ENCODE measurements around the gene VAPB. TPM values are rescaled to one million over a fixed set of nuclear protein-coding genes. Genes with fewer than 3 reads are reported as not detected.

The VAPB gene
- total RNA-seq, 1 experiment from 2014 or later, result 51.1 TPM

DNA sequence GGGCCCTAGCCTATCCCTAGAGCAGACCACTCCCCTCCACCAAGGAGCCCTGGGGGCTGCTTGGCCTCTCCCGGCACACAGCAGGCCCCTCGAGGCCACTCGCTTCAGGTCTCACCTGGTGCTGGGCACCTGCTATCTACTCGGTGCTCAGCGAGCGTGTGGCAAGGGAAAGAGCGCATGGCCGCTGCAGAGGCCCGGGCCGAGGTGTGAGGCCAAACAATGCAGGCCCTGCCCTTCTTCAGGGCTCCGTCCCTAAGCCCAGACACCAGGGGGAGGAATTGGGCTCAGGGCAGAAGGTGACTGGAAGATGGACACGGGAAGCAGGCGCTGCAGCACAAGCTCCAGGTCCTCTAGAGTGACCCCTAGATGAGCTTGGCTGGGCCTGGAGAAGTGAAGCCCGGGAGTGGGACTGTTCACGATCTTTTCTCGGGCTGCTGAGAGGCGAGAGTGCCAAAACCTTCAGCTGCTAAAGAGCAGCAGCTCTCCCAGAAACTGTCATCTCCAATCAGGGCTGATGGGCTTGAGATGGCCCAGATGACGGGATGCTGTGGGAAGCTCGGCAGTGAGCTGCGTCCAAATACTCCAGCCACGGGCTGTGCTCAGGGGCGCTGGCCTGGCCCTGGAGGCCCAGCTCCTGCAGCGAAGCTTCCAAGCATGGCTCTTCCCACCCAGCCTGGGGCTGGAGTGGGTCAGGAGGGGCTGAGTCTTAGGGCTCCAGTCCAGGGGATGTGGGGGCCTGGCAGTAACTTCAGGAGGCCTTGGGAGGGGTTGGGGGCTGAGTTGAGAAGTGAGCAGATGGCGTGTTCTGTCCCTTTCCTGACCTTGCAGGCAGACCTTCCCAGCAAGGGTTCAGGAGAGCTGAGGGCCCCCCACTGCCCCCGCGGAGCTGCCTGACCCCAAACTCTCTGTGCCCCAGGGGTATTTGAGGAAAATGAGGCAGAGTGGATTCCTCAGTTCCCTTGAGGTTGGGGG is 82.5 kb downstream of the VAPB start:
- Histone ChIP-seq H3K4me3 (replicated peaks in 1 of 2; ENCODE audit: low read depth in 1 of 2, low read length in 2 of 2) (no peak overlapping the region), H4K20me1 (ENCODE audit: insufficient read depth) (no peaks in the 10 kb centered on the region), H3K36me3 (ENCODE audit: control insufficient read depth in 1 of 2, insufficient read depth in 2 of 2, low read length in 2 of 2) (no peaks in the 10 kb centered on the region), H3K4me1 (ENCODE audit: control insufficient read depth in 1 of 2, insufficient read depth in 2 of 2, low read length in 2 of 2) (no peaks in the 10 kb centered on the region), H3K9ac (ENCODE audit: low read length) (no peak overlapping the region), H2AFZ (ENCODE audit: low read depth, low read length, poor library complexity, severe bottlenecking) (no peak overlapping the region), H3K79me2 (ENCODE audit: insufficient read depth, low read length) (no peaks in the 10 kb centered on the region), H3K9me3 (ENCODE audit: control insufficient read depth in 1 of 2, insufficient read depth in 1 of 2, low read depth in 1 of 2, low read length in 2 of 2) (no peaks in the 10 kb centered on the region), H3K4me2 (ENCODE audit: low read length) (no peak overlapping the region), H3K27ac (ENCODE audit: low read depth, low read length) (no peak overlapping the region), H3K9me2 (ENCODE audit: insufficient read depth) (no peaks in the 10 kb centered on the region), H3K27me3 (ENCODE audit: insufficient read depth, low read length) (no peaks in the 10 kb centered on the region)
- no TSS peak for BruUV-seq (replicated peaks)
- no peak for TF ChIP-seq SRF (IDR thresholded peaks at IDR 0.05; ENCODE audit: low read depth)
- TF ChIP-seq ZNF274 (IDR thresholded peaks at IDR 0.05; ENCODE audit: low read depth, low read length), result no peak
- TF ChIP-seq, protein P1, sequence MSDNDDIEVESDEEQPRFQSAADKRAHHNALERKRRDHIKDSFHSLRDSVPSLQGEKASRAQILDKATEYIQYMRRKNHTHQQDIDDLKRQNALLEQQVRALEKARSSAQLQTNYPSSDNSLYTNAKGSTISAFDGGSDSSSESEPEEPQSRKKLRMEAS (IDR thresholded peaks at IDR 0.05), result no peak
- TF ChIP-seq SIN3A (IDR thresholded peaks at IDR 0.05; ENCODE audit: low read depth), result no peak
- TF ChIP-seq TCF7L2 (IDR thresholded peaks at IDR 0.05; ENCODE audit: borderline replicate concordance, extremely low read depth, insufficient read depth, insufficient read length), result no peak
- TF ChIP-seq EZH2 (IDR thresholded peaks at IDR 0.05), result no peak
- no peak for TF ChIP-seq ELF1 (IDR thresholded peaks at IDR 0.05; ENCODE audit: borderline replicate concordance, low read depth)
- TF ChIP-seq, protein P2, sequence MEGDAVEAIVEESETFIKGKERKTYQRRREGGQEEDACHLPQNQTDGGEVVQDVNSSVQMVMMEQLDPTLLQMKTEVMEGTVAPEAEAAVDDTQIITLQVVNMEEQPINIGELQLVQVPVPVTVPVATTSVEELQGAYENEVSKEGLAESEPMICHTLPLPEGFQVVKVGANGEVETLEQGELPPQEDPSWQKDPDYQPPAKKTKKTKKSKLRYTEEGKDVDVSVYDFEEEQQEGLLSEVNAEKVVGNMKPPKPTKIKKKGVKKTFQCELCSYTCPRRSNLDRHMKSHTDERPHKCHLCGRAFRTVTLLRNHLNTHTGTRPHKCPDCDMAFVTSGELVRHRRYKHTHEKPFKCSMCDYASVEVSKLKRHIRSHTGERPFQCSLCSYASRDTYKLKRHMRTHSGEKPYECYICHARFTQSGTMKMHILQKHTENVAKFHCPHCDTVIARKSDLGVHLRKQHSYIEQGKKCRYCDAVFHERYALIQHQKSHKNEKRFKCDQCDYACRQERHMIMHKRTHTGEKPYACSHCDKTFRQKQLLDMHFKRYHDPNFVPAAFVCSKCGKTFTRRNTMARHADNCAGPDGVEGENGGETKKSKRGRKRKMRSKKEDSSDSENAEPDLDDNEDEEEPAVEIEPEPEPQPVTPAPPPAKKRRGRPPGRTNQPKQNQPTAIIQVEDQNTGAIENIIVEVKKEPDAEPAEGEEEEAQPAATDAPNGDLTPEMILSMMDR (IDR thresholded peaks at IDR 0.05 in 2 of 3, conservative IDR thresholded peaks at IDR 0.05 in 1 of 3; ENCODE audit: borderline replicate concordance in 1 of 3, insufficient read depth in 1 of 3, low read depth in 2 of 3, low read length in 2 of 3), result no peak
- TF ChIP-seq RAD21 (IDR thresholded peaks at IDR 0.05; ENCODE audit: low read depth), result no peak
- TF ChIP-seq, protein P3, sequence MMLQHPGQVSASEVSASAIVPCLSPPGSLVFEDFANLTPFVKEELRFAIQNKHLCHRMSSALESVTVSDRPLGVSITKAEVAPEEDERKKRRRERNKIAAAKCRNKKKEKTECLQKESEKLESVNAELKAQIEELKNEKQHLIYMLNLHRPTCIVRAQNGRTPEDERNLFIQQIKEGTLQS (IDR thresholded peaks at IDR 0.05), result no peak
- no peak for TF ChIP-seq YY1 (IDR thresholded peaks at IDR 0.05; ENCODE audit: extremely low read depth, insufficient replicate concordance, low read depth, low read length)
- no peak for TF ChIP-seq SP1 (IDR thresholded peaks at IDR 0.05; ENCODE audit: low read depth)
- TF ChIP-seq, protein P4, sequence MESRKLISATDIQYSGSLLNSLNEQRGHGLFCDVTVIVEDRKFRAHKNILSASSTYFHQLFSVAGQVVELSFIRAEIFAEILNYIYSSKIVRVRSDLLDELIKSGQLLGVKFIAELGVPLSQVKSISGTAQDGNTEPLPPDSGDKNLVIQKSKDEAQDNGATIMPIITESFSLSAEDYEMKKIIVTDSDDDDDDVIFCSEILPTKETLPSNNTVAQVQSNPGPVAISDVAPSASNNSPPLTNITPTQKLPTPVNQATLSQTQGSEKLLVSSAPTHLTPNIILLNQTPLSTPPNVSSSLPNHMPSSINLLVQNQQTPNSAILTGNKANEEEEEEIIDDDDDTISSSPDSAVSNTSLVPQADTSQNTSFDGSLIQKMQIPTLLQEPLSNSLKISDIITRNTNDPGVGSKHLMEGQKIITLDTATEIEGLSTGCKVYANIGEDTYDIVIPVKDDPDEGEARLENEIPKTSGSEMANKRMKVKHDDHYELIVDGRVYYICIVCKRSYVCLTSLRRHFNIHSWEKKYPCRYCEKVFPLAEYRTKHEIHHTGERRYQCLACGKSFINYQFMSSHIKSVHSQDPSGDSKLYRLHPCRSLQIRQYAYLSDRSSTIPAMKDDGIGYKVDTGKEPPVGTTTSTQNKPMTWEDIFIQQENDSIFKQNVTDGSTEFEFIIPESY (IDR thresholded peaks at IDR 0.05; ENCODE audit: extremely low read depth, insufficient replicate concordance, low read length), result no peak
- no peak for TF ChIP-seq CBX3 (IDR thresholded peaks at IDR 0.05; ENCODE audit: low read depth)
- RAD21 ChIA-PET (ENCODE audit: low non-redundant PET in 1 of 2, low total read pairs in 2 of 2, uncharacterized antibody in 2 of 2, unreplicated experiment in 2 of 2), result no interaction called here
- POLR2A ChIA-PET, result no interaction called here
- DNase-seq (ENCODE audit: low read depth, low spot score) (no peak), ATAC-seq (no peak)
- intact Hi-C loops (cut with micrococcal nuclease), result no loop called here
- CTCF ChIA-PET, result no interaction called here
